SU-DHL-6 (cell line): ENCODE measurements around the gene KRT9.

ENCODE experiments used
- CTCF ChIP-seq: fragments of 200-600 bp; sonication (generic); IDR thresholded peaks from one replicate; pipeline ENCODE4 v1.5.1; 2017; ENCODE audit warnings: antibody characterized with exemption, mild to moderate bottlenecking, low read length, moderate library complexity; ENCODE audit not compliant: insufficient read depth, poor library complexity, severe bottlenecking
- EZH2phosphoT487 ChIP-seq: fragments of 200-600 bp; sonication (generic), shearing (Covaris generic); conservative IDR thresholded peaks from 2 replicates; pipeline ENCODE4 v1.6.1; 2018; ENCODE audit warnings: mild to moderate bottlenecking, antibody characterized with exemption, low read length, moderate library complexity, mixed read lengths

- TF ChIP-seq CTCF (no peak), EZH2phosphoT487 (no peak)
Measured at GRCh38 chr17:41580244-41580575, 8.4 kb upstream of the KRT9 start.
